Dedifferentiated amniotic fluid mesenchymal stem cell (primary cell): ENCODE data around the gene CORT.
"Not testable (repeated sequence)": the region's sequence is repeated elsewhere in the genome, so short reads cannot be mapped to it uniquely, and the experiment has no call there.

ENCODE experiments used
- DNase-seq: peaks from one replicate; pipeline ENCODE4 v3.0.0-alpha.2; 2016; ENCODE audit errors: extremely low spot score

CORT gene

GRCh38 chr1:10449751-10450150 is at the start of gene CORT:
CORT (plus strand) TSS chr1:10450031; CDS start chr1:10450224, 193 bp downstream.
- DNase-seq: no peak

GRCh38 chr1:10401281-10401680 is 48.5 kb upstream of the CORT start:
- no peak for DNase-seq

- no peak for DNase-seq
Measured at GRCh38 chr1:10402729-10403274, 47.0 kb upstream of the CORT start.

- no peak for DNase-seq
Measured at GRCh38 chr1:10407201-10407600, 42.6 kb upstream of the CORT start.

- peak; percentile 45 for DNase-seq
Measured at GRCh38 chr1:10415211-10415930, 34.5 kb upstream of the CORT start.

GRCh38 chr1:10415967-10416366 is 33.9 kb upstream of the CORT start:
- not testable (repeated sequence) for DNase-seq

GRCh38 chr1:10418741-10419140 is 31.1 kb upstream of the CORT start:
- DNase-seq: not testable (repeated sequence)

GRCh38 chr1:10419351-10419750 is 30.5 kb upstream of the CORT start:
- no peak for DNase-seq

GRCh38 chr1:10421637-10422036 is 28.2 kb upstream of the CORT start:
- DNase-seq: no peak

GRCh38 chr1:10424034-10424433 is 25.8 kb upstream of the CORT start:
- DNase-seq: no peak

- DNase-seq: no peak
Measured at GRCh38 chr1:10424651-10425050, 25.2 kb upstream of the CORT start.

GRCh38 chr1:10425826-10426534 is 23.9 kb upstream of the CORT start:
- DNase-seq: not testable (repeated sequence)

GRCh38 chr1:10426535-10426848 is 23.3 kb upstream of the CORT start:
- DNase-seq: not testable (repeated sequence)

GRCh38 chr1:10428984-10429383 is 20.8 kb upstream of the CORT start:
- DNase-seq: no peak

- DNase-seq: no peak
Measured at GRCh38 chr1:10429868-10430215, 20.0 kb upstream of the CORT start.

GRCh38 chr1:10430216-10431069 is 19.4 kb upstream of the CORT start, which contains the start of gene CENPS:
CENPS (plus strand) TSS chr1:10430433; CDS start chr1:10430518, 85 bp downstream.
- peak; percentile 87 for DNase-seq

GRCh38 chr1:10431070-10431730 is 18.6 kb upstream of the CORT start:
- no peak for DNase-seq

GRCh38 chr1:10432910-10433700 is 16.7 kb upstream of the CORT start:
- DNase-seq: no peak

- no peak for DNase-seq
Measured at GRCh38 chr1:10433790-10434189, 16.0 kb upstream of the CORT start.

- DNase-seq: no peak
Measured at GRCh38 chr1:10434590-10434989, 15.2 kb upstream of the CORT start.

GRCh38 chr1:10437052-10437451 is 12.8 kb upstream of the CORT start:
- no peak for DNase-seq
